Keratinocyte (primary cell): ENCODE results near the gene MAP3K20. TPM values are rescaled to one million over a fixed set of nuclear protein-coding genes. Genes with fewer than 3 reads are reported as not detected.

Experiments used
- DNase-seq: peaks from one replicate; pipeline ENCODE4 v3.0.0-alpha.2; 2011; ENCODE audit warnings: low read depth, missing footprints, low spot score
- FAIRE-seq: peaks from 2 replicates; lab custom pipeline; 2011; peaks lifted over from hg19 to GRCh38; lab: Jason Lieb, UNC
- H2AFZ ChIP-seq: 2 replicates; pipeline ENCODE4 v1.6.0; 2012; ENCODE audit warnings: low read length, control low read depth, inconsistent platforms; ENCODE audit not compliant: control insufficient read depth
- H3K27ac ChIP-seq: 2 replicates; pipeline ENCODE4 v1.5.1; 2011; ENCODE audit warnings: low read length; ENCODE audit not compliant: control insufficient read depth, insufficient read depth
- H3K27me3 ChIP-seq: 3 replicates; pipeline ENCODE4 v1.6.0; 2011; ENCODE audit warnings: low read length; ENCODE audit not compliant: control insufficient read depth, insufficient read depth; ENCODE audit errors: extremely low read depth
- H3K36me3 ChIP-seq, 2 experiments: 2 replicates in 1 of 2; 3 replicates in 1 of 2; pipeline ENCODE4 v1.5.1; 2011; ENCODE audit warnings: low read length in 2 of 2, mild to moderate bottlenecking in 1 of 2; ENCODE audit not compliant: control insufficient read depth in 2 of 2, insufficient read depth in 2 of 2; ENCODE audit errors: extremely low read depth in 1 of 2
- H3K4me1 ChIP-seq: 3 replicates; pipeline ENCODE4 v1.5.1; 2011; ENCODE audit warnings: low read length; ENCODE audit not compliant: control insufficient read depth, insufficient read depth; ENCODE audit errors: extremely low read depth
- H3K4me2 ChIP-seq: 3 replicates; pipeline ENCODE4 v1.6.0; 2011; ENCODE audit warnings: low read depth, low read length; ENCODE audit not compliant: control insufficient read depth, insufficient read depth; ENCODE audit errors: extremely low read depth
- H3K4me3 ChIP-seq, 3 experiments: fragments of 200-600 bp in 1 of 3; sonication (generic) in 1 of 3; 2 replicates in 2 of 3; 3 replicates in 1 of 3; pipeline ENCODE4 v1.5.1; 2011 to 2016; ENCODE audit warnings: low read length in 3 of 3, mild to moderate bottlenecking in 3 of 3, control low read depth in 2 of 3, inconsistent platforms in 1 of 3, low read depth in 1 of 3, mixed read lengths in 1 of 3, mixed run types in 1 of 3, moderate library complexity in 1 of 3; ENCODE audit not compliant: control insufficient read depth in 2 of 3, insufficient read depth in 2 of 3; ENCODE audit errors: extremely low read depth in 1 of 3
- H3K79me2 ChIP-seq: 2 replicates; pipeline ENCODE4 v1.6.0; 2012; ENCODE audit warnings: low read length; ENCODE audit not compliant: control insufficient read depth, insufficient read depth
- H3K9ac ChIP-seq: 3 replicates; pipeline ENCODE4 v1.6.0; 2011; ENCODE audit warnings: low read length; ENCODE audit not compliant: control insufficient read depth, insufficient read depth; ENCODE audit errors: extremely low read depth
- H3K9me1 ChIP-seq: 3 replicates; pipeline ENCODE4 v1.6.0; 2011; ENCODE audit warnings: low read length; ENCODE audit not compliant: control insufficient read depth, insufficient read depth; ENCODE audit errors: extremely low read depth
- H3K9me3 ChIP-seq: 2 replicates; pipeline ENCODE4 v1.5.1; 2012; ENCODE audit warnings: low read depth, low read length; ENCODE audit not compliant: control insufficient read depth
- H4K20me1 ChIP-seq: 3 replicates; pipeline ENCODE4 v1.6.0; 2011; ENCODE audit warnings: low read length; ENCODE audit not compliant: control insufficient read depth, insufficient read depth; ENCODE audit errors: extremely low read depth
- EZH2 ChIP-seq: IDR thresholded peaks from one replicate; pipeline ENCODE4 v1.6.1; 2012; ENCODE audit warnings: inconsistent platforms, mild to moderate bottlenecking, low read length, moderate library complexity
- dilution Hi-C: fragments of 300-500 bp; cut with MboI; formaldehyde crosslinking; loops from one replicate; pipeline ENCODE4 v1.7.0; 2020; ENCODE audit warnings: low sequenced_read_pairs; ENCODE audit not compliant: extremely low pct_ligation_motif_present
- polyA plus RNA-seq, 5 experiments: library from polyadenylated mRNA; depleted of rRNA in 3 of 5; stranded (reverse) in 3 of 5; stranded (forward) in 1 of 5; unstranded in 1 of 5; fragments of >200 nt; gene quantifications; 1 replicate in 1 of 5; 2 replicates in 3 of 5; 3 replicates in 1 of 5; pipeline versions ENCODE4 v1.2.1 to v1.2.3, GENCODE V29; 2011 to 2012; ENCODE audit warnings: missing spikeins in 2 of 5, low read depth in 1 of 5, low replicate concordance in 1 of 5
- TF ChIP-seq, protein P1 (sequence below), 3 experiments: IDR thresholded peaks in 1 of 3; conservative IDR thresholded peaks in 1 of 3; optimal IDR thresholded peaks in 1 of 3; 2 replicates in 2 of 3; 3 replicates in 1 of 3; pipeline versions ENCODE3 to v1.5.1; 2011; ENCODE audit warnings: low read length in 3 of 3, mild to moderate bottlenecking in 3 of 3, moderate library complexity in 2 of 3, control low read depth in 1 of 3, inconsistent platforms in 1 of 3; ENCODE audit not compliant: insufficient read depth in 2 of 3; ENCODE audit errors: extremely low read depth in 1 of 3

MAP3K20 gene
- polyA plus RNA-seq, 1 donor (not counting 4 experiments of a cell fraction or from before 2014, with no cell fraction given): 31.7 TPM

DNA sequence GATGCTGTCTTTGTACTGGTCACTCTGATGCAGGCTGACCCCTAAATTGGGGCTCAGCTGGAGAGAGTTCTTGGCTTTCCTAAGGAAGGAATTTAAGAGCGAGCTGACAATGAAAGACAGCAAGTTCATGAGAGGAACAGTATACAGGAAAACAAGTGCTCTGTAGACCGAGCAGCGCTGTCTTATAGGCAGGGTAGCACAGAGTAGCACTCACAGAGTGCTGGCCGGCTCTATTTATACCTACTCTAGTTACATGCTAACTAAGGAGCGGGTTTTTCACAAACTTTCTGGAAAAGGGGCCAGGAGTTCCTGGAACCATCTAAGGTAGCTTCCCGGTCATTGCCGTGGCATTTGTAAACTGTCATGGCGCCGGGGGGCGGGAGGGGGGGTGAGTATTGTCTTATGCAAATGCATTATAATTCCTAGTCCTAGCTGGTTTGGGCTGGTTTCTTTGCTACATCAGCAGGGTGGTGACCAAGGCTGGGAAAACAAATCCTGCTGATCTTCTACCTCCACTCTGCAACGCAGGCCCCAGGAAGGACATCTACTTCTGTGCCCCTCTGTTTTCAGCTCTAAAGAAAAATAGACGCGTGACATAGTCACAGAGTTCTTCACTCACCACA lies 31.6 kb upstream of the MAP3K20 start:
- Histone ChIP-seq H4K20me1 (no peaks in the 10 kb centered on the region), H3K9me3 (no peaks in the 10 kb centered on the region), H3K79me2 (no peaks in the 10 kb centered on the region), H3K9me1 (no peaks in the 10 kb centered on the region), H3K4me3 (no peak overlapping the region), H3K4me1 (peaks cover 10% of the 10 kb centered on the region), H2AFZ (no peak overlapping the region), H3K36me3 (no peaks in the 10 kb centered on the region), H3K9ac (no peak overlapping the region), H3K4me2 (no peak overlapping the region), H3K27ac (no peak overlapping the region), H3K27me3 (no peaks in the 10 kb centered on the region)
- no peak for TF ChIP-seq EZH2
- TF ChIP-seq, protein P1, sequence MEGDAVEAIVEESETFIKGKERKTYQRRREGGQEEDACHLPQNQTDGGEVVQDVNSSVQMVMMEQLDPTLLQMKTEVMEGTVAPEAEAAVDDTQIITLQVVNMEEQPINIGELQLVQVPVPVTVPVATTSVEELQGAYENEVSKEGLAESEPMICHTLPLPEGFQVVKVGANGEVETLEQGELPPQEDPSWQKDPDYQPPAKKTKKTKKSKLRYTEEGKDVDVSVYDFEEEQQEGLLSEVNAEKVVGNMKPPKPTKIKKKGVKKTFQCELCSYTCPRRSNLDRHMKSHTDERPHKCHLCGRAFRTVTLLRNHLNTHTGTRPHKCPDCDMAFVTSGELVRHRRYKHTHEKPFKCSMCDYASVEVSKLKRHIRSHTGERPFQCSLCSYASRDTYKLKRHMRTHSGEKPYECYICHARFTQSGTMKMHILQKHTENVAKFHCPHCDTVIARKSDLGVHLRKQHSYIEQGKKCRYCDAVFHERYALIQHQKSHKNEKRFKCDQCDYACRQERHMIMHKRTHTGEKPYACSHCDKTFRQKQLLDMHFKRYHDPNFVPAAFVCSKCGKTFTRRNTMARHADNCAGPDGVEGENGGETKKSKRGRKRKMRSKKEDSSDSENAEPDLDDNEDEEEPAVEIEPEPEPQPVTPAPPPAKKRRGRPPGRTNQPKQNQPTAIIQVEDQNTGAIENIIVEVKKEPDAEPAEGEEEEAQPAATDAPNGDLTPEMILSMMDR (optimal IDR thresholded peaks at IDR 0.05 in 1 of 3, IDR thresholded peaks at IDR 0.05 in 1 of 3, conservative IDR thresholded peaks at IDR 0.05 in 1 of 3; ENCODE audit: extremely low read depth in 1 of 3, insufficient read depth in 2 of 3, low read length in 3 of 3): no peak
- no peak for DNase-seq
- dilution Hi-C loops: loop anchor here (25.0 kb wide), 1 partner anchor 143 kb away; no protein-coding TSS in a partner anchor
- no peak for FAIRE-seq

DNA sequence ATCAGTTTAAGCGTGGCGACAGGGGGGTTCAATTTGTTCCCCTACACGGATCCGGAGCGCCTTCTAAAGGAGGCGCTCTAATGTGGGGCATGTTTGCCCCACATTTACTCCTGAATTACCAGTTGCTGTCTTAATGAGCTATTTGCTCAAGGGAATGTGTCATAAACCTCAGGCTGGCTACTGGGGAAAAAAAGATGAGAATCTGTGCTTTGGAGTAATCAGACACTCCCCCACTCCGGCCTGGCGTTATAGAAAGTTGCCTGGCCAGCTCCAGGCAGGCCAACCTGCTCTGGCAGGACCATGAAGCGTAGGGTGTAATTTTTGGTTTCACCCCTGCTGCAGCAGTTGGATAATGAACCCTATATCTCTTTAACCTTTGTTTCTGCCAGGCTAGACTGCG lies 31.0 kb upstream of the MAP3K20 start:
- no peak for DNase-seq
- no peaks in the 10 kb centered on the region for H4K20me1 ChIP-seq
- H3K27me3 ChIP-seq: no peaks in the 10 kb centered on the region
- no peak overlapping the region for H3K27ac ChIP-seq
- H2AFZ ChIP-seq: no peak overlapping the region
- H3K9ac ChIP-seq: no peak overlapping the region
- no peaks in the 10 kb centered on the region for H3K79me2 ChIP-seq
- peaks cover 13% of the 10 kb centered on the region for H3K4me1 ChIP-seq
- no peaks in the 10 kb centered on the region for H3K9me1 ChIP-seq
- H3K4me3 ChIP-seq: no peak overlapping the region
- dilution Hi-C loops: loop anchor here (25.0 kb wide), 1 partner anchor 143 kb away; no protein-coding TSS in a partner anchor
- no peaks in the 10 kb centered on the region for H3K36me3 ChIP-seq
- no peak for FAIRE-seq
- no peak overlapping the region for H3K4me2 ChIP-seq
- no peak for TF ChIP-seq EZH2
- TF ChIP-seq, protein P1 (optimal IDR thresholded peaks at IDR 0.05 in 1 of 3, IDR thresholded peaks at IDR 0.05 in 1 of 3, conservative IDR thresholded peaks at IDR 0.05 in 1 of 3; ENCODE audit: extremely low read depth in 1 of 3, insufficient read depth in 2 of 3, low read length in 3 of 3): no peak
- no peaks in the 10 kb centered on the region for H3K9me3 ChIP-seq
